OCI-LY1 (cell line): ENCODE measurements around the gene TSC1.

Source experiments
- H2AFZ ChIP-seq: fragments of 200-600 bp; sonication (generic), shearing (Covaris generic); 2 replicates; pipeline ENCODE4 v1.6.0; 2014; ENCODE audit warnings: antibody characterized with exemption, mild to moderate bottlenecking, low read length
- H3F3A ChIP-seq: fragments of 200-600 bp; sonication (generic), shearing (Covaris generic); 2 replicates; pipeline ENCODE4 v1.6.0; 2014; ENCODE audit warnings: mild to moderate bottlenecking, antibody characterized with exemption, low read length, moderate library complexity; ENCODE audit not compliant: insufficient read depth
- H3K27ac ChIP-seq: fragments of 200-600 bp; sonication (generic); 2 replicates; pipeline ENCODE4 v1.5.1; 2014; ENCODE audit warnings: low read length, mixed run types, mild to moderate bottlenecking, low read depth; ENCODE audit not compliant: poor library complexity, severe bottlenecking
- H3K27me3 ChIP-seq: fragments of 200-600 bp; sonication (generic); 2 replicates; pipeline ENCODE4 v1.6.0; 2014; ENCODE audit warnings: antibody characterized with exemption, mild to moderate bottlenecking, low read length, moderate library complexity; ENCODE audit not compliant: insufficient read depth
- H3K36me3 ChIP-seq: fragments of 200-600 bp; sonication (generic); 2 replicates; pipeline ENCODE4 v1.6.1; 2014; ENCODE audit warnings: mild to moderate bottlenecking, antibody characterized with exemption, low read length, moderate library complexity, mixed read lengths; ENCODE audit not compliant: insufficient read depth
- H3K4me1 ChIP-seq: fragments of 200-600 bp; sonication (generic); 2 replicates; pipeline ENCODE4 v1.5.1; 2014; ENCODE audit warnings: mild to moderate bottlenecking, low read length, moderate library complexity; ENCODE audit not compliant: insufficient read depth, severe bottlenecking
- H3K4me2 ChIP-seq: fragments of 200-600 bp; sonication (generic), shearing (Covaris generic); 2 replicates; pipeline ENCODE4 v1.6.1; 2014; ENCODE audit warnings: low read length
- H3K4me3 ChIP-seq: fragments of 200-600 bp; sonication (generic); 2 replicates; pipeline ENCODE4 v1.5.1; 2014; ENCODE audit warnings: low read length, low read depth, mild to moderate bottlenecking, mixed read lengths; ENCODE audit not compliant: poor library complexity, severe bottlenecking
- H3K79me2 ChIP-seq: fragments of 200-600 bp; shearing (Covaris generic); 2 replicates; pipeline ENCODE4 v1.6.1; 2016; ENCODE audit warnings: mixed run types, low read length, mixed read lengths; ENCODE audit not compliant: insufficient read depth
- H3K9ac ChIP-seq: fragments of 200-600 bp; sonication (generic), shearing (Covaris generic); 2 replicates; pipeline ENCODE4 v1.6.1; 2014; ENCODE audit warnings: mild to moderate bottlenecking, low read length, mixed read lengths
- H3K9me2 ChIP-seq: fragments of 200-600 bp; sonication (generic), shearing (Covaris generic); 2 replicates; pipeline ENCODE4 v1.6.1; 2014; ENCODE audit warnings: low read depth, mild to moderate bottlenecking, low read length, mixed read lengths
- H3K9me3 ChIP-seq: fragments of 200-600 bp; shearing (Covaris generic); 2 replicates; pipeline ENCODE4 v1.6.1; 2014; ENCODE audit warnings: low read length, mixed read lengths
- H4K20me1 ChIP-seq: fragments of 200-600 bp; sonication (generic), shearing (Covaris generic); 2 replicates; pipeline ENCODE4 v1.6.0; 2016; ENCODE audit warnings: mild to moderate bottlenecking, low read length; ENCODE audit not compliant: insufficient read depth
- CTCF ChIP-seq: fragments of 200-600 bp; sonication (generic), shearing (Covaris generic); IDR thresholded peaks from 2 replicates; pipeline ENCODE4 v1.5.1; 2017; ENCODE audit warnings: mild to moderate bottlenecking, antibody characterized with exemption, low read length, moderate library complexity, mixed read lengths
- EZH2 ChIP-seq: fragments of 200-600 bp; sonication (generic), shearing (Covaris generic); IDR thresholded peaks from 2 replicates; pipeline ENCODE4 v1.8.0; 2017; ENCODE audit warnings: borderline replicate concordance, mixed run types, mild to moderate bottlenecking, antibody characterized with exemption, low read length, moderate library complexity, mixed read lengths

The TSC1 gene

GRCh38 chr9:132988244-132989013 lies 44.0 kb upstream of the TSC1 start:
- Histone ChIP-seq H3K79me2 (no peaks in the 10 kb centered on the region), H3K9me2 (no peaks in the 10 kb centered on the region), H3K36me3 (no peaks in the 10 kb centered on the region), H3K4me1 (no peaks in the 10 kb centered on the region), H4K20me1 (no peaks in the 10 kb centered on the region), H2AFZ (no peak overlapping the region), H3K4me3 (no peak overlapping the region), H3F3A (no peaks in the 10 kb centered on the region), H3K27me3 (peaks cover 16% of the 10 kb centered on the region; the same call in 1 of the 2 replicates), H3K9me3 (no peaks in the 10 kb centered on the region), H3K27ac (no peak overlapping the region), H3K9ac (no peak overlapping the region), H3K4me2 (no peak overlapping the region)
- no peak for TF ChIP-seq CTCF
- no peak for TF ChIP-seq EZH2

DNA sequence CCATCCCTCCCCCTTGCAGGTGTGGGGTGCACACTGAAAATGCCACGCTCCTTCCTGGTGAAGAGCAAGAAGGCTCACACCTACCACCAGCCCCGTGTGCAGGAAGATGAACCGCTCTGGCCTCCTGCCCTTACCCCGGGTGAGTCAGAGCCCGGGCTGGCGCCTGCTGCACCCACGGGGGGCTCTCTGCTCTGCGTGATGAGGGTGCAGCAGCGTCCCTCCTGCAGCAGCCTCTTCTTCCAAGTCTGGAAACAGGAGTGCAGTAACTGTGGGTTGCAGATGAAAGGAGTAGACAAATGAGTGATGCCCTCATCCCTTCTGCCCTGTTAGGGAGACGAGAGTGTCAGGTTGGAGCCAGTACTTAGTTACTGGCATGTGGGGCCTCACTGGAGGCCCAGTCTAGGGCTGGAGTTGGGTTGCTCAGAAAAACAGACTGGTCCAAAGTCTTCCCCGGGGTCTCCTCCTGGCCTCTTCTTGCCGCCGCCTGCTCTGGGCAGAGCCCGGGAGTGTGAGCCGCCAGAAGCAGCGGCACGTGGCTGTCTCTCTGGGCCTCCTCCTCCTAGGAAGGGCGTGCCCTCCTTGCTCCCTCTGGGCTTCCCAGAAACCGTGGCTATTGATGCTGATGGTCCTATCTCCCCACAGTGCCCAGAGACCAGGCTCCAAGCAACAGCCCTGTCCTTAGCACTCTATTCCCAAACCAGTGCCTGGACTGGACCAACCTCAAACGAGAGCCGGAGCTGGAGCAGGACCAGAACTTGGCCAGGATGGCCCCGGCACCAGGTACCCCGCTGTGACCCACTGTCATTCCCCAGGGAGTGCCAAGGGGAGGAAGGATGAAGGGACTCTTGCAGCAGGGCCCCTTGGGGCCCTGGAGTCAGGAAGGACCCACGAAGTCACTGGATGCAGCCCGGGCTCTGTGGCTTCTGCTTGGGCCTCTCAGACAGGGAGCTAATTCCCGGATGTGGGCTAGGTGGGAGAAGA lies 42.5 kb upstream of the TSC1 start:
- Histone ChIP-seq H3K9ac (no peak overlapping the region), H2AFZ (no peak overlapping the region), H4K20me1 (no peaks in the 10 kb centered on the region), H3K4me1 (no peaks in the 10 kb centered on the region), H3K36me3 (no peaks in the 10 kb centered on the region), H3K27ac (no peak overlapping the region), H3K9me3 (no peaks in the 10 kb centered on the region), H3K27me3 (peaks cover 10% of the 10 kb centered on the region; the same call in 1 of the 2 replicates), H3K9me2 (no peaks in the 10 kb centered on the region), H3K79me2 (no peaks in the 10 kb centered on the region), H3K4me2 (no peak overlapping the region), H3F3A (no peaks in the 10 kb centered on the region), H3K4me3 (no peak overlapping the region)
- TF ChIP-seq CTCF (no peak), EZH2 (no peak)

DNA sequence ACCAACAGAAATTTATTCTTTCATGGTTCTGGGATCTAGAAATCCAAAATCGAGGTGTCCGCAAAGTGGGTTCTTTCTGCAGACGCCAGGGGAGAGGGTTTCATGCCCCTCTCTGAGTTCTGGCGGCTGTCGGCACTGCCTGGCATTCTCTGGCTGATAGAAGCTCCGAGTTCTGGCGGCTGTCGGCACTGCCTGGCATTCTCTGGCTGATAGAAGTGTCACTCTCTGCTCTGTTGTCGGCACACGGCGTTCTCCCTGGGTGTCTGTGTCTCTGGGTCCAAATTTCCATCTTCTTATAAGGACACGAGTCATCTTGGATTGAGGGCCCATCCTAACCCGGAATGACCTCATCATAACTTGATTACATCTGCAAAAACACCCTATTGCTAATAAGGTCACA lies 41.7 kb upstream of the TSC1 start:
- H3K9me2 ChIP-seq: no peaks in the 10 kb centered on the region
- no peak overlapping the region for H3K4me2 ChIP-seq
- H3K36me3 ChIP-seq: no peaks in the 10 kb centered on the region
- H3K4me1 ChIP-seq: no peaks in the 10 kb centered on the region
- no peaks in the 10 kb centered on the region for H4K20me1 ChIP-seq
- no peaks in the 10 kb centered on the region for H3K79me2 ChIP-seq
- no peak overlapping the region for H3K27ac ChIP-seq
- H2AFZ ChIP-seq: no peak overlapping the region
- H3K9me3 ChIP-seq: no peaks in the 10 kb centered on the region
- H3F3A ChIP-seq: no peaks in the 10 kb centered on the region
- H3K27me3 ChIP-seq: peaks cover 10% of the 10 kb centered on the region; the same call in 1 of the 2 replicates
- TF ChIP-seq CTCF: no peak
- TF ChIP-seq EZH2: no peak
- H3K4me3 ChIP-seq: no peak overlapping the region
- H3K9ac ChIP-seq: no peak overlapping the region
